Keratinocyte (primary cell): ENCODE data around the gene CCL11.

Experiments used
- EZH2 ChIP-seq: IDR thresholded peaks from one replicate; pipeline ENCODE4 v1.6.1; 2012; ENCODE audit warnings: inconsistent platforms, mild to moderate bottlenecking, low read length, moderate library complexity
- TF ChIP-seq, protein P1 (sequence below), 3 experiments: IDR thresholded peaks in 1 of 3; conservative IDR thresholded peaks in 1 of 3; optimal IDR thresholded peaks in 1 of 3; 2 replicates in 2 of 3; 3 replicates in 1 of 3; pipeline versions ENCODE3 to v1.5.1; 2011; ENCODE audit warnings: low read length in 3 of 3, mild to moderate bottlenecking in 3 of 3, moderate library complexity in 2 of 3, control low read depth in 1 of 3, inconsistent platforms in 1 of 3; ENCODE audit not compliant: insufficient read depth in 2 of 3; ENCODE audit errors: extremely low read depth in 1 of 3

DNA sequence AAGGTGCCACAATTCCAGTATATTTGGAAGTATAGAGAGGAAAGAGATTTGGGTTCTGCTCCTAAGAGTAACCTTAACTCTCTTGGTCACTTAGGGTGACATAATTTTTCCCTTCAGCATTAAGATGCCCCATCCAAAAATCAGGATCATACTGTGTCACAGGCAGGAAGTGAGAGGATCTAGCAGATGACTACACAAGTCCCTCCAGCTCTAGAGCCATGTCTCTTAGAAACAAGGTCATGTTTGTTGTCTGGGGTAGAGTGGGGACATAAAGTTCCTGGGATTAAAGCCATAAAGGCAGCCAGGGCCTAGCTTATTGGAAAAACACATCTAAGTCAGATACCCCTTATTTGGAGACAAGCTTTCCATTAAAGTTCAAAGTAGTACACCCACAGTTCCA, 36.4 kb downstream of the CCL11 start:
- no peak for TF ChIP-seq EZH2
- TF ChIP-seq, protein P1, sequence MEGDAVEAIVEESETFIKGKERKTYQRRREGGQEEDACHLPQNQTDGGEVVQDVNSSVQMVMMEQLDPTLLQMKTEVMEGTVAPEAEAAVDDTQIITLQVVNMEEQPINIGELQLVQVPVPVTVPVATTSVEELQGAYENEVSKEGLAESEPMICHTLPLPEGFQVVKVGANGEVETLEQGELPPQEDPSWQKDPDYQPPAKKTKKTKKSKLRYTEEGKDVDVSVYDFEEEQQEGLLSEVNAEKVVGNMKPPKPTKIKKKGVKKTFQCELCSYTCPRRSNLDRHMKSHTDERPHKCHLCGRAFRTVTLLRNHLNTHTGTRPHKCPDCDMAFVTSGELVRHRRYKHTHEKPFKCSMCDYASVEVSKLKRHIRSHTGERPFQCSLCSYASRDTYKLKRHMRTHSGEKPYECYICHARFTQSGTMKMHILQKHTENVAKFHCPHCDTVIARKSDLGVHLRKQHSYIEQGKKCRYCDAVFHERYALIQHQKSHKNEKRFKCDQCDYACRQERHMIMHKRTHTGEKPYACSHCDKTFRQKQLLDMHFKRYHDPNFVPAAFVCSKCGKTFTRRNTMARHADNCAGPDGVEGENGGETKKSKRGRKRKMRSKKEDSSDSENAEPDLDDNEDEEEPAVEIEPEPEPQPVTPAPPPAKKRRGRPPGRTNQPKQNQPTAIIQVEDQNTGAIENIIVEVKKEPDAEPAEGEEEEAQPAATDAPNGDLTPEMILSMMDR (optimal IDR thresholded peaks at IDR 0.05 in 1 of 3, IDR thresholded peaks at IDR 0.05 in 1 of 3, conservative IDR thresholded peaks at IDR 0.05 in 1 of 3; ENCODE audit: extremely low read depth in 1 of 3, insufficient read depth in 2 of 3, low read length in 3 of 3), result no peak
